Pulmonary artery endothelial cell (primary cell): ENCODE measurements around the gene RAB35. TPM values are rescaled to one million over a fixed set of nuclear protein-coding genes. Genes with fewer than 3 reads are reported as not detected.
"Not testable (repeated sequence)": the region's sequence is repeated elsewhere in the genome, so short reads cannot be mapped to it uniquely, and the experiment has no call there.

ENCODE experiments used
- DNase-seq: peaks from one replicate; pipeline ENCODE4 v3.0.0-alpha.2; 2011; ENCODE audit warnings: low read depth, low spot score
- total RNA-seq: library from RNA; depleted of rRNA; stranded (reverse); fragments of >200 nt; gene quantifications from 2 replicates; pipeline ENCODE4 v1.2.3, GENCODE V29; 2014

RAB35 gene
- total RNA-seq, 1 donor from 2014 or later, result 52.7 TPM

DNA sequence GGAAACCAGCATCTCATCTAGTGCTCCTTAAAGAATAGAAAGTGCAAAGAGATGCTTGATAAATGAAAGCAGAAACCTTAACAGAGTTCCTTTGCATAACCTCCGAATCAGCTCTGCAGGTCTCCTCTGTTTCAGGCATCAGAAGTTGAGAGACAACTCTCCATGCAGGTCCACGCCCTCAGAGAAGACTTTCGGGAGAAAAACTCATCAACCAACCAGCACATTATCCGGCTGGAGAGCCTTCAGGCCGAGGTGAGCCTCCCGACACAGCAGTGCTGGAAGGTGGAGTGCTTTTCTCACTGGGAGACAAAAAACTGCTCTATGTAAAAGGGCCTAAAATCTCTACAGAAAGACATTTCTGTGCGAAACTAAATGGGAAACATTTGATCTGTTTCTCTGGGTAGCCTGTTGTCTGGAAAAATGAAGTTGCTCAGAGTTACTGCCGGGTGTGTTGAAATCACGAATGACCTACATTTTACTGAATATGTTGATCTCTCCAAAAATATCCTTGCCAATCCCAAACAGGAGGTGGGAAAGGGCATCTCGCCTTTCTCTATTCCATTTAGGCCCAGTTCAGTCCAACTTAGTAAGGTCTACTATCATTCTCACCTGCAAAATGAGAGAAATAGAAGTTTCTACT lies 54.9 kb downstream of the RAB35 start:
- no peak for DNase-seq

DNA sequence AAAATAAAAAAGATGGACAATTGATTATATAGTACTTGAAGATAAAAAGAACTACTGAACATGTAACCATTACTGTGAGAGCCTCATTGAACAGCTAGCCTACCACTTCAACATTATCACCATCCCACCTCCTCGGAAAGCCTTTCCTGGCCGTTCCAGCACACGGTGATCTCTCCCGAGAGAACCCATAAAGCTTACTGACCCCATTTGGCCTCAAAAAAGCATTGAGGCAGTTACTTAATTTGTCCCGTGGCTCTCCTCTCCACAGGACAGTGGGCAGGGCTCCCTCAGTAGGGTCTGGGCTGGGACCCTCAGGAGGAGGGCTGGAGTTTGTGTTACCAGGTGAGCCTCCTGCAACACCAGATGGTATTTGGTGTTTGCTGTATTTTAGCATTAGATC lies 55.8 kb downstream of the RAB35 start:
- no peak for DNase-seq

DNA sequence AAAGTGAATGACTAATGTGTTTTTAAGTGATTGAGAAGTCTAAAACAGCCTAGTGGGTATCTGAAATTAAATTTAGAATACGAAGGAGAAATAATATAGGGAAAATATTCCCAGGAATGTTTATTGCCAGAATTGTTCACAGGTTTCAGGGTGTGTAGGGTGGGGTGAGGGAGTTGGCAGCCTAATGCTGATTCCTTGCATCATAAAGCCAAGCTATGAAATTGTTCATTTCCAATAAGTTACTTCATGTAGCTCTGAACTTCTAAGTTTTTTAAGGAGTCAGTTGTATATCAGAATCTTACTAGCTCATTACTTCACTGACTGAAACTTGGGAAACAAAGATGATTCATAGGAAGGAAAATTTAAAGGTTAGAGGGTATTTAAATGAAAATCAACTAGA lies 56.4 kb downstream of the RAB35 start:
- no peak for DNase-seq

DNA sequence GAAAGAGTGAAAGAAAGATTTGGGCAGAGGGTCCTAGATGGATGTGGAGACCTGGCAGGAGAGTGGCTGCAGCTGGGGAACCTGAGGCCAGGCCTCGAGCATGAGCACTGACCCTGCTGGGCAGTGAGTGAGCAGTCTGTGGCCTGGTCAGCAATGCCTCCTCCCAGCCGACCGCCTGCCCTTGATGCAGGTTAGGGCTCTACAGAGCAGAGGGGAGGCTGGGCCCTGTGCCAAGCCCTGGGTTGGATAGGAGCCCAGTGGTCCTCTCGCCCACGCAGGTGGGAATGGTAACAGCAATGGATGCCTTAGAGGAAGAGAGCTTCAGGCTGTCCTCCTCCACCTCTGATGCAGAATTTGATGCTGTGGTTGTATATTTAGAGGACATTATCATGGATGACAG lies 59.8 kb downstream of the RAB35 start:
- no peak for DNase-seq

DNA sequence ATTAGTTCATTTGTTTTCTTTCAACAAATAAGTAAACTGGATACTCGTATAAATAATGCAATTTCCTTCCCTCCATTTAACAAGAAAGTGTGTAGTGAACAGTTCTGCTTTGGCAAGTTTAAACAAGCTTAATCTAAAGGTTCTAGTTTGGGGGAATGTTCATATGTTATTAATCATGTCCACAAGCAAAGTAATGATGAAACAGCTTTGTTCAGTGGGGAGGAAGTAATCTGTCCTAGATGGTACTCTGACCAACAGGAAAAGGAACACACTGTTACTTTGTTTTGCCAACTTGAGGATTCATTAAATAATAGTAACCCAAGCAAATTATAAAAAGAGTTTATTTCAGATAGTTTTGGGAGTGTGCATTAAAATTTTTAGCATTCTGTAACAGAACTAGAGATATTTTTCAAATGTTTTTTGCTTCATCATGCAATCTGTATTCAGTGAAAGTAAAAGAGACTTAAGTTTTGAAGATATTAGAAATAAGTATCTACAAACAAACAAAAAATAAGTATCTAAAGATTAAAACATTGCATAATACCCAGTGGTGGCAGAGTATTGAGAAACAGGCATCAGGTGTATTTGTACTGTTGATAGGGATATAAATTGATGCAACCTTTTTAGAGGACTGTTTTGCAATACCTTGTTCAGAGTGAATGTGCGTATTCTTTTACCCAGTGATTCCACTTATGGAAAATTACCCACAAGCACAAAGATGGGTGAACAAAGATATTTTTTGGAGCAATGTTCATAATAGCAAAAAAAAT lies 61.1 kb downstream of the RAB35 start:
- no peak for DNase-seq

DNA sequence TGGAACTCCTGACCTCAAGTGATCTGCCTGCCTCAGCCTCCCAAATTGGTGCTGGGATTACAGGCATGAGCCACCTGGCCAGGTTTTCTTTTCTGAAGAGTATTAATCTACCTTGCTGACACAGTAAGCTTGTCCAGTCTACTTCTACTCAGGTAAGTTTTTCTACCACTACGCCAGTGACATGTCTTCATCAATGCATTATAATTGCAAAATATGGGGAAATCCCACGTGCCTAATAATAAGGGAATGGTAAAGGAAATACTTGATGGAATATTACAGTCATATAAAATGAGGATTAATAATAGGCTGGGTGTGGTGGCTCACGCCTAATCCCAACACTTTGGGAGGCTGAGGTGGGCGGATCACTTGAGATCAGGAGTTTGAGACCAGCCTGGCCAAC lies 62.3 kb downstream of the RAB35 start:
- DNase-seq, result no peak

DNA sequence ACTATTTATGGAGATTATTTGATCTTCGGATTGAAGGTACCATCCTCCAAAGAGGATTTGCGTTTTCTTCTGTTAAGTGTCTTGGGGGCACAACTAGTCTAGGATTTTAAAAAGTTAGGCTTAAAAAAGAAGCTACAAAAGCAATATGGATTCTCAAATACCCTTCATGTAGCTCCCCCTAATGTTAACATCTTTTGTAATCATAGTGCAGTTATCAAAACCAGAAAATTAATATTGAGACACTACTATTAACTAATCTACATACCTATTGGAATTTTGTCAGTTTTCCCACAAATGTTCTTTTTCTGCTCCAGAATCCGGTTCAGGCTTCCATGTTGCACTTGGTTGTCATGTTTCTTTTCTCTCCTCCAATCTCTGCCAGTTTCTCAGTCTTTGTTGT lies 65.0 kb downstream of the RAB35 start:
- DNase-seq, result no peak

DNA sequence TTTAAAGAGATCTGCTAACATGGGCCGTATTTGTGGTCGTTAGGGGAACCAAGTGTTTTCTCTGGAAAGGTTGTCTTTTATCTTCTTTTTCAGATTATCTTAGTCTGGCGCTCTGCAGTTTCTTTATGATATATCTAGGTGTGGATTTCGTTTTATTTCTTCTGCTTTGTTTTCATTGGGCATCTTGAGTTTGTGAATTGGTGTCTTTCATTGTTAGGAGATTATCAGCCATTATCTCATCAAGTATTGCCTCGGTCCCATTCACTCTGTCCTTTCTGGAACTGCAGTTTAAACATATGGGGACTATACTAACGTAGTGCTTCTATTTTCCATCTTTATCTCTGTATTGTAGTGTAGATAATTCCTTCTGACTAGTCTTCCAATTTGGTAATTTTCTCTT lies 67.1 kb downstream of the RAB35 start:
- DNase-seq, result no peak

DNA sequence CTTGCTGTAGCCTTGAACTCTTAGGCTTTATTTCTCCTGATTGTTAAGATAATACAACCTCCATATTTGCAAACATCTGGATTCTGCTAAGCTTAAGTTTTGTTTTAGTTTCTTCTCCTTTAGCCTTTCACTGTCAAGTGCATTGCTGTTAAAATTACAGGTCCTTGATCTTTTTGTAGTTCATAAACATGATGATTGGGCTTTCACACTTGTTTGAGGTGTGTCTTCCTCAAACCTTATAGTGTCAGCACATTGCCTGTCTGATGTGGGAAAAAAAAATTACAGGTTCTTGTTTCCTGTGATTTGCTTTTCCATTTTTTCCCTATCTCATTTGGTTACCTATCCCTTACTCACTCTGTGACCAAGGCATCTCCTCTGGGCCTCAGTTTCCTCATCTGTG lies 68.3 kb downstream of the RAB35 start:
- DNase-seq, result no peak

DNA sequence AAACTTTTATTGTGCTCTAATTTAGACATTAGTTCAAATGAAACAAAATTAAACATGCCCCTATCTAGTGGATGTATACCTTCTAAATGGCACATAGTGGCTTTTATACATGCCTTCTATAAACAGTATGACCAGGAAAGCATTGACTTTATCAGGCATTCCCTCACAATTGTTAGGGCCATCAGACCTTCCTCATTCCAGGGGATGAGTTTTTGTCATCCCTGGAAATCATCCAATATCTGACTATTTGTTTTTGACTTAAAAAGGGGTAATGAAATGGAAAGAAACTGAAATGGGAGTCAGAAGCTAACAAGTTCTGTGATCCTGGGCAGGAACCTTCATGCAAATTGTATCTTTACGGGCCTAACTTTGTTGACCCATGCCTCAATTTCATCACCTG lies 69.5 kb downstream of the RAB35 start:
- no peak for DNase-seq

DNA sequence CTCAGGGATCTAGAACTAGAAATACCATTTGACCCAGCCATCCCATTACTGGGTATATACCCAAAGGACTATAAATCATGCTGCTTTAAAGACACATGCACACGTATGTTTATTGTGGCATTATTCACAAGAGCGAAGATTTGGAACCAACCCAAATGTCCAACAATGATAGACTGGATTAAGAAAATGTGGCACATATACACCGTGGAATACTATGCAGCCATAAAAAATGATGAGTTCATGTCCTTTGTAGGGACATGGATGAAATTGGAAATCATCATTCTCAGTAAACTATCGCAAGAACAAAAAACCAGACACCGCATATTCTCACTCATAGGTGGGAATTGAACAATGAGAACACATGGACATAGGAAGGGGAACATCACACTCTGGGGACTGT lies 71.2 kb downstream of the RAB35 start:
- DNase-seq, result not testable (repeated sequence)

Other genes starting within 250 kb of the RAB35 start
- 15.8 and 29.7 TPM in 2 replicates for gene CIT, start 239.4 kb downstream of the RAB35 start, total RNA-seq
- gene BICDL1, start 127.5 kb downstream of the RAB35 start, total RNA-seq, result 0.07 TPM in 1 of 2 replicates, not detected in the other
- 99.0 and 108 TPM in 2 replicates for gene GCN1, start 78.0 kb upstream of the RAB35 start, total RNA-seq
- gene RPLP0, start 84.4 kb upstream of the RAB35 start, total RNA-seq, result 3,190 and 3,346 TPM in 2 replicates
- 64.1 and 64.8 TPM in 2 replicates for gene PXN, start 149.0 kb upstream of the RAB35 start, total RNA-seq
- gene RNU4-2, start 175.2 kb upstream of the RAB35 start, total RNA-seq, result under 0.01 TPM in 2 replicates
- gene RNU4-1, start 176.5 kb upstream of the RAB35 start, total RNA-seq, result under 0.01 TPM in 1 of 2 replicates, not detected in the other
- gene SIRT4, start 185.6 kb upstream of the RAB35 start, total RNA-seq, result 1.1 and 1.4 TPM in 2 replicates
- not detected in 2 replicates for gene PLA2G1B, start 211.0 kb upstream of the RAB35 start, total RNA-seq